ENCODE data around the gene DLGAP4. TPM values are rescaled to one million over a fixed set of nuclear protein-coding genes. Genes with fewer than 3 reads are reported as not detected.

The DLGAP4 gene
- total and polyA plus RNA-seq, 2 of the 13 experiments (the other 11 are each of a cell fraction or from before 2014, with no cell fraction given) = 15.2 to 26.7 TPM

DNA sequence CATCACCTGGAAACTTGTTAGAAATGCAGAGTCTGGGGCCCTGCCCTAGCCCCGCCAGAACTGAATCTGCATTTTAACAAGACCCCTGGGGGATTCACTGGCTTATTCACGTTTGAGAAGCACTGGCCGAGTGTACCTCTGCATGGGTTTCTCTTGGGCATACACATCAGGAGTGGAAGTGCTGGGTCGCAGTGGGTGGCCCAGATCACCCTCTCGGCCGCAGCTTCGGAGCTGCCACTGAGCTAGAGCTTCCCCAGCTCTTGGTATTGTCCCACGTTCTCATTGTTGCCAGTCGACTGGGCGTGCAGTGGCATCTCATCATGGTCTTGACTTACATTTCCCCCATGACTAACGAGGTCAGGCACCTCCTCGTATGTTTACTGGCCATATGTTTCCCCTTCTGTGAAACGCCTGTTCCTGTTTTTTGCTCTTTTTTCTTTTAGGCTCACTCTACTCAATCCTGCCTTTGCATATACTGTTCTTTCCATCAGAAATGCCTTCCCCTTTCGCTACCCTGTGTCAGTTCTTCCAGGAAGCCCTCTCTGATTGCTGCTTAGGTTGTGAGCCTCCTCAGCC lies 3.0 kb upstream of the DLGAP4 start:
- H3K27me3 ChIP-seq (ENCODE audit: control insufficient read depth in 1 of 2, insufficient read depth in 2 of 2, low read length in 2 of 2) = peaks cover 5 to 51% of the 10 kb centered on the region in 2 experiments
- no peaks in the 10 kb centered on the region for H3K4me1 ChIP-seq (ENCODE audit: insufficient read depth, low read length)
- no peak overlapping the region for H3K4me2 ChIP-seq (ENCODE audit: low read depth, low read length)
- H3K9me3 ChIP-seq (ENCODE audit: low read length) = no peaks in the 10 kb centered on the region
- no peaks in the 10 kb centered on the region for H3K36me3 ChIP-seq (replicated peaks in 1 of 2; ENCODE audit: control insufficient read depth in 1 of 2, insufficient read depth in 2 of 2, low read length in 2 of 2)
- CTCF ChIA-PET (ENCODE audit: low intra/inter-chr PET ratio, low total read pairs) = no interaction called here
- no peak overlapping the region for H3K4me3 ChIP-seq (replicated peaks in 1 of 3; ENCODE audit: insufficient read depth in 1 of 3, low read depth in 2 of 3, low read length in 3 of 3)
- DNase-seq (ENCODE audit: low spot score) = no peak
- H4K20me1 ChIP-seq (ENCODE audit: insufficient read depth, low read length) = peaks cover 4% of the 10 kb centered on the region; the same call in 1 of the 2 replicates
- H3K79me2 ChIP-seq (ENCODE audit: insufficient read depth, low read length) = no peaks in the 10 kb centered on the region
- no peak for ATAC-seq
- no peak overlapping the region for H3K27ac ChIP-seq (ENCODE audit: extremely low read length, insufficient read depth, low read length)
- TF ChIP-seq, protein P1, sequence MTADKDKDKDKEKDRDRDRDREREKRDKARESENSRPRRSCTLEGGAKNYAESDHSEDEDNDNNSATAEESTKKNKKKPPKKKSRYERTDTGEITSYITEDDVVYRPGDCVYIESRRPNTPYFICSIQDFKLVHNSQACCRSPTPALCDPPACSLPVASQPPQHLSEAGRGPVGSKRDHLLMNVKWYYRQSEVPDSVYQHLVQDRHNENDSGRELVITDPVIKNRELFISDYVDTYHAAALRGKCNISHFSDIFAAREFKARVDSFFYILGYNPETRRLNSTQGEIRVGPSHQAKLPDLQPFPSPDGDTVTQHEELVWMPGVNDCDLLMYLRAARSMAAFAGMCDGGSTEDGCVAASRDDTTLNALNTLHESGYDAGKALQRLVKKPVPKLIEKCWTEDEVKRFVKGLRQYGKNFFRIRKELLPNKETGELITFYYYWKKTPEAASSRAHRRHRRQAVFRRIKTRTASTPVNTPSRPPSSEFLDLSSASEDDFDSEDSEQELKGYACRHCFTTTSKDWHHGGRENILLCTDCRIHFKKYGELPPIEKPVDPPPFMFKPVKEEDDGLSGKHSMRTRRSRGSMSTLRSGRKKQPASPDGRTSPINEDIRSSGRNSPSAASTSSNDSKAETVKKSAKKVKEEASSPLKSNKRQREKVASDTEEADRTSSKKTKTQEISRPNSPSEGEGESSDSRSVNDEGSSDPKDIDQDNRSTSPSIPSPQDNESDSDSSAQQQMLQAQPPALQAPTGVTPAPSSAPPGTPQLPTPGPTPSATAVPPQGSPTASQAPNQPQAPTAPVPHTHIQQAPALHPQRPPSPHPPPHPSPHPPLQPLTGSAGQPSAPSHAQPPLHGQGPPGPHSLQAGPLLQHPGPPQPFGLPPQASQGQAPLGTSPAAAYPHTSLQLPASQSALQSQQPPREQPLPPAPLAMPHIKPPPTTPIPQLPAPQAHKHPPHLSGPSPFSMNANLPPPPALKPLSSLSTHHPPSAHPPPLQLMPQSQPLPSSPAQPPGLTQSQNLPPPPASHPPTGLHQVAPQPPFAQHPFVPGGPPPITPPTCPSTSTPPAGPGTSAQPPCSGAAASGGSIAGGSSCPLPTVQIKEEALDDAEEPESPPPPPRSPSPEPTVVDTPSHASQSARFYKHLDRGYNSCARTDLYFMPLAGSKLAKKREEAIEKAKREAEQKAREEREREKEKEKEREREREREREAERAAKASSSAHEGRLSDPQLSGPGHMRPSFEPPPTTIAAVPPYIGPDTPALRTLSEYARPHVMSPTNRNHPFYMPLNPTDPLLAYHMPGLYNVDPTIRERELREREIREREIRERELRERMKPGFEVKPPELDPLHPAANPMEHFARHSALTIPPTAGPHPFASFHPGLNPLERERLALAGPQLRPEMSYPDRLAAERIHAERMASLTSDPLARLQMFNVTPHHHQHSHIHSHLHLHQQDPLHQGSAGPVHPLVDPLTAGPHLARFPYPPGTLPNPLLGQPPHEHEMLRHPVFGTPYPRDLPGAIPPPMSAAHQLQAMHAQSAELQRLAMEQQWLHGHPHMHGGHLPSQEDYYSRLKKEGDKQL (CRISPR knock-in tag; IDR thresholded peaks at IDR 0.05; ENCODE audit: low read depth) = no peak
- no peak for TF ChIP-seq CHCHD3 (CRISPR knock-in tag; IDR thresholded peaks at IDR 0.05)
- TF ChIP-seq ZNF256 (CRISPR knock-in tag; conservative IDR thresholded peaks at IDR 0.05) = no peak
- no peak for TF ChIP-seq ZNF383 (CRISPR knock-in tag; IDR thresholded peaks at IDR 0.05; ENCODE audit: borderline replicate concordance)
- TF ChIP-seq, protein P2, sequence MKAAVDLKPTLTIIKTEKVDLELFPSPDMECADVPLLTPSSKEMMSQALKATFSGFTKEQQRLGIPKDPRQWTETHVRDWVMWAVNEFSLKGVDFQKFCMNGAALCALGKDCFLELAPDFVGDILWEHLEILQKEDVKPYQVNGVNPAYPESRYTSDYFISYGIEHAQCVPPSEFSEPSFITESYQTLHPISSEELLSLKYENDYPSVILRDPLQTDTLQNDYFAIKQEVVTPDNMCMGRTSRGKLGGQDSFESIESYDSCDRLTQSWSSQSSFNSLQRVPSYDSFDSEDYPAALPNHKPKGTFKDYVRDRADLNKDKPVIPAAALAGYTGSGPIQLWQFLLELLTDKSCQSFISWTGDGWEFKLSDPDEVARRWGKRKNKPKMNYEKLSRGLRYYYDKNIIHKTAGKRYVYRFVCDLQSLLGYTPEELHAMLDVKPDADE (CRISPR knock-in tag; IDR thresholded peaks at IDR 0.05) = no peak
- TF ChIP-seq, protein P3, sequence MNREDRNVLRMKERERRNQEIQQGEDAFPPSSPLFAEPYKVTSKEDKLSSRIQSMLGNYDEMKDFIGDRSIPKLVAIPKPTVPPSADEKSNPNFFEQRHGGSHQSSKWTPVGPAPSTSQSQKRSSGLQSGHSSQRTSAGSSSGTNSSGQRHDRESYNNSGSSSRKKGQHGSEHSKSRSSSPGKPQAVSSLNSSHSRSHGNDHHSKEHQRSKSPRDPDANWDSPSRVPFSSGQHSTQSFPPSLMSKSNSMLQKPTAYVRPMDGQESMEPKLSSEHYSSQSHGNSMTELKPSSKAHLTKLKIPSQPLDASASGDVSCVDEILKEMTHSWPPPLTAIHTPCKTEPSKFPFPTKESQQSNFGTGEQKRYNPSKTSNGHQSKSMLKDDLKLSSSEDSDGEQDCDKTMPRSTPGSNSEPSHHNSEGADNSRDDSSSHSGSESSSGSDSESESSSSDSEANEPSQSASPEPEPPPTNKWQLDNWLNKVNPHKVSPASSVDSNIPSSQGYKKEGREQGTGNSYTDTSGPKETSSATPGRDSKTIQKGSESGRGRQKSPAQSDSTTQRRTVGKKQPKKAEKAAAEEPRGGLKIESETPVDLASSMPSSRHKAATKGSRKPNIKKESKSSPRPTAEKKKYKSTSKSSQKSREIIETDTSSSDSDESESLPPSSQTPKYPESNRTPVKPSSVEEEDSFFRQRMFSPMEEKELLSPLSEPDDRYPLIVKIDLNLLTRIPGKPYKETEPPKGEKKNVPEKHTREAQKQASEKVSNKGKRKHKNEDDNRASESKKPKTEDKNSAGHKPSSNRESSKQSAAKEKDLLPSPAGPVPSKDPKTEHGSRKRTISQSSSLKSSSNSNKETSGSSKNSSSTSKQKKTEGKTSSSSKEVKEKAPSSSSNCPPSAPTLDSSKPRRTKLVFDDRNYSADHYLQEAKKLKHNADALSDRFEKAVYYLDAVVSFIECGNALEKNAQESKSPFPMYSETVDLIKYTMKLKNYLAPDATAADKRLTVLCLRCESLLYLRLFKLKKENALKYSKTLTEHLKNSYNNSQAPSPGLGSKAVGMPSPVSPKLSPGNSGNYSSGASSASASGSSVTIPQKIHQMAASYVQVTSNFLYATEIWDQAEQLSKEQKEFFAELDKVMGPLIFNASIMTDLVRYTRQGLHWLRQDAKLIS (CRISPR knock-in tag; IDR thresholded peaks at IDR 0.05) = no peak
- no peak for TF ChIP-seq CHD4 (IDR thresholded peaks at IDR 0.05; ENCODE audit: borderline replicate concordance, low read length)
- H3K9ac ChIP-seq (ENCODE audit: insufficient read depth, low read depth, low read length) = no peak overlapping the region
- no peak overlapping the region for H2AFZ ChIP-seq (ENCODE audit: low read length)
- no peak for FAIRE-seq
- BruUV-seq (replicated peaks) = no TSS peak
- intact Hi-C loops (cut with micrococcal nuclease; ENCODE audit: unreplicated experiment) (no loop called here), in situ Hi-C loops (cut with HindIII; ENCODE audit: extremely low pct_ligation_motif_present, low pct_unique_long_range_greater_than_20kb) (no loop called here)
- WGBS (ENCODE audit: low lambda C conversion rate) = 44% methylated on average over 11 of the region's 14 CpGs
- POLR2A ChIA-PET = no interaction called here

Data from HepG2 (cell line).